Head of caudate nucleus (tissue), 42 donors: ENCODE results near the gene LRRC3.
A peak's percentile ranks its signal among the peaks of the same experiment; 100 is the strongest.
"Not testable (repeated sequence)": the region's sequence is repeated elsewhere in the genome, so short reads cannot be mapped to it uniquely, and the experiment has no call there.

Experiments used
- DNase-seq, 42 donors: peaks; one replicate each; pipeline versions ENCODE4 v3.0.0 to v3.0.0-alpha.2; 2020 to 2021; ENCODE audit warnings: mixed read lengths in 7 of 42
- intact Hi-C: fragments of 100-400 bp; cut with DNase I; formaldehyde crosslinking; loops from one replicate; pipeline ENCODE4 v1.15.0; 2022

Gene LRRC3

DNA sequence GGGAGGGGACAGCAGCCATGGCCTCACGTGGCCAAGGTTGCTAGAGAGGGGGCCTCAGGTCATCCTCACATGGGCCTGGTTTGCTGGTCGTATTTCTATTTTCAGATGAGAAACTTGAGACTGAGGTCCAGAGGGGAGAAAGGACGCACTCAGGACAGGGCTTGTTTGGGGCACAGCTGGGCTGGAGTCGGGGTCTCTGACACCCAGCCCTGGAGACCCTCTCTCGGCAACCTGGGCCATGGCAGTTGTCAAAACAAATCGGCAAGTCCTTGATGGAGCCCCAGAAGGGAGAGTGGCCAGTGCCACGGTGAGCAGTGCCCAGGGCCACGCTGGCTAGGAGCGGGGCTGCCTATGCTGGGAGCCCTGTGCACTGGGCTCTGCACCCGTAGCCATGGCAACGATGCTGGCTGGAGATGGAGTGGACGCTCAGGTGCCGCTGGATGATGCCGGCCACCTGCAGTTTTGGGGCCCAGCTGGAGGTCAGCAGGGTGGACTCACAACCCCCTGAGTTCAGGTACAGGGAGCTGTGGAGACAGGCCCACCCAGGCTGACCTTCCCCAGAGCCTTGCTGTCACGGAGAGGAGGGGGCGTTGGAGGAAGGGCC is 11.1 kb downstream of the LRRC3 start:
- peak in 1 of 42 donors; percentile 4 for DNase-seq
- intact Hi-C loops, result no loop called here

DNA sequence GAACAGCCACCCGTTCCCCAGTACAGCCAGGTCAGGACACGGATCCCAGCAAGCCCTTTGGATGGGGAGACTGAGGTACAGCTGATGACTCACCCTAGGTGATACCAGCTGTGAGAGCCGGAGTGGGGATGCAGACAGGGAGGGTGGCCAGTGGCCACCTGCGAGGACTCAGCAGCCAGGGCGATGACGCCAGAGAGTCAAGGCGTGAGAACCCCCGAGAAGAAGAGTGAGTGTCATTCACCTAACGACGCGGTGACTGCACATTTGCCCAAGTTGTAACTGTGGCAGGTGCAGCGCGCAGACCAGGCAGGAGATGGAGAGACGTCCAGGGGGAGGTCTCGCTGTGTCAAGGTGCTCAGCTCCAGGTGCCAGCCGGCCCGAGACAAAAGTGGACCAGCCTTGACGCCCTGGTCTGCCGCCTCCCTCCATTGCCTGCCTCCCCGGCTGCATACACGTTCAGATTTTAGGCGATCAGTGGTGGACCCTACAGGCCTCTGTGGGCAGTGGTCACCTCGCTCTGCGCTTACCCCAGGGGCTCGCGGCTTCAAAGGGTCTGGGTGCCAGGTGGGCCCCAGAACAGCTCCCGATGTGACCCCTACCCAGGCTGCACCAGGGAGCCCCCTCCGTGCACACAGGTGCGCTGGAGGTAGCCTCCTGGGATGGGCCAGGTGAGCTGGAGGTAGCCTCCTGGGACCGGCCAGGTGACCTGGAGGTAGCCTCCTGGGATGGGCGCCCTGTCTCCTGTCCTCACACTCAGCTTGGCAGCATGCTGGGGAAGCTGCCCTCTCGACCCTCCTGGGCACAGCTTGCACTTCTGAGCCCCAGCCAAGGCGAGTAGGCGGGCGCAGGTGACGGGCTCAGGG is 11.9 kb downstream of the LRRC3 start:
- intact Hi-C loops, result no loop called here
- peak in 1 of 42 donors; percentile 2 for DNase-seq

DNA sequence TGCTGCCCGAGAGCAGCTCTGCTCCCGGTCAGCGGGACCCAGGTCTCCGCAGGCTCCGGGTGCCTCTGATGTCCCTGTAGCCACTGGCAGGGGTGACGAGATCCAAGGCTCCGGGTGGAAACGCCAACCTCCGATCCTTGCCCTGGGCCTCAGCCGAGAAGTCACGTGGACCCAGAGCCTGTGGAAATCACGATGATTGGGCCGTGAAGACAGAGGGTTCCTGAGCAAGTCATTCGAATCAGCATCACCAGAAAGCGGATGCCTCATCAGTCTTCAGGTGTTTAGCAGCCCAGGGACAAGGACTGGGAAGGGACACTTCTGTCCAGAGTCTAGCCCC is 12.5 kb downstream of the LRRC3 start:
- intact Hi-C loops, result no loop called here
- DNase-seq, result peak in 1 of 42 donors; percentile 1

DNA sequence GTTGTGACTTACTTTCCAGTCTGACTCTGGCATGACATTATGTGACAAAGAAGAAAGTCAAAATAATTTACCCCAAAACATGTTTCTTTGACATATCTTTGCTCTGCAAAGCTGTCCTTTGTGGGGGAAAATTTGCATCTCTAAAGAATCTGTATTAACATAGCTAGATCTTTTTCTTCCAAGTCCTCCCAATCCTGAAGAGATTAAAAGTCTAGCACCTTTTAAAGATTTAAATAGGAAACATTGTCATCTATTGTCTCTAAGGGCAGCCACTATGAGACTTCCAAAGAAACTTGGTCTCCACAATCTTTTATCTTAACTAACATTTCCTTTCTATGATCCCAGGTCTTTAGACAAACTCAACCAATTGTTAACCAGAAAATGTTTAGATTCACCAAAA is 16.0 kb downstream of the LRRC3 start:
- DNase-seq, result no peak
- intact Hi-C loops, result no loop called here

DNA sequence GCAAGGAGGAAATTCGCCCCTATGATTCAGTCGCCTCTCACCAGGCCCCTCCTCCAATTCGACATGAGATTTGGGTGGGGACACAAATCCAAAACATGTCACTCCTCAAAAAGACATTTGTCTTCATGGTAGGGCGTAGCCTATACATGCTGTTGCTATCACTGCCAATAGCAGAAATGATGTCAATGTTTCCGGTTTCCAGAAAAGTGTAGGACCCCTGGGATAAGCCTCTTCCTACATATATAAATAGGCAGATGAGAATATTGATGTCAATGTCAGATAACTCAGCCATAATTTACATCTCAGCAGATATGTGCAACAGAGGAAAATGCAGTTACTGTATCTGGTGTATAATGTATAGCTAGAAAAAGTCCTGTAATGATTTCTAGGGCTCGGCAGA is 16.7 kb downstream of the LRRC3 start:
- no peak for DNase-seq
- intact Hi-C loops, result no loop called here

DNA sequence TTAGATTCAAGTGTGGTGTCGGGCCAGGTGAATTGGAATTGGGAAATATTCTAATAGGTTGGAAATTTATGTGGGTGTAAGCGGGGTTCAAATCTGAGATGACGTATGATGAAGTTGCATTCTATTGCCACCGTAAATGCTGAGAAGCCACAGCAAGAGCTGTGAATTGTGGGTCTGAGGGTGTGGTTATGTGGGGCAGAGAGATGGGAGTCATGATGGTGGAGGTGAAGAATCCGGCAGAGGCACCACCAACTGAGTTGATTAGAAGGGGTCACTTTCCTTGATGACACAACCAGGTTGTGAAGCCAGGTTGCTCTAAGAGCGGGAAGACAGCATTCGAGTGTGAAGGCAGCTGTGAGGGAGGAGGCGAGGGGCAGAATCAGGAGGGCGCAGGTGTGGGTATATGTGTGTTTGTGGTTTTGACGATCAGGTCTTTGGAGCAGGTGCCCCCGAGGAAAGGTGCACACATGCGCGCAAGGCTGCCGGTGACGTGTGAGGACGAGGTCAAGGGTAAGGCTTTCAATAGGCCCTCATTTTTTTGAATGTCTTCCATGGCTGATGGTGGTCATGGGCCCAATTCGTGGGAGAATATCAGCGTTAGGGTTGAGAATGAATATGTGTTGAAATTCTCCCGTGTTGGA is 18.7 kb downstream of the LRRC3 start:
- intact Hi-C loops, result no loop called here
- no peak for DNase-seq

DNA sequence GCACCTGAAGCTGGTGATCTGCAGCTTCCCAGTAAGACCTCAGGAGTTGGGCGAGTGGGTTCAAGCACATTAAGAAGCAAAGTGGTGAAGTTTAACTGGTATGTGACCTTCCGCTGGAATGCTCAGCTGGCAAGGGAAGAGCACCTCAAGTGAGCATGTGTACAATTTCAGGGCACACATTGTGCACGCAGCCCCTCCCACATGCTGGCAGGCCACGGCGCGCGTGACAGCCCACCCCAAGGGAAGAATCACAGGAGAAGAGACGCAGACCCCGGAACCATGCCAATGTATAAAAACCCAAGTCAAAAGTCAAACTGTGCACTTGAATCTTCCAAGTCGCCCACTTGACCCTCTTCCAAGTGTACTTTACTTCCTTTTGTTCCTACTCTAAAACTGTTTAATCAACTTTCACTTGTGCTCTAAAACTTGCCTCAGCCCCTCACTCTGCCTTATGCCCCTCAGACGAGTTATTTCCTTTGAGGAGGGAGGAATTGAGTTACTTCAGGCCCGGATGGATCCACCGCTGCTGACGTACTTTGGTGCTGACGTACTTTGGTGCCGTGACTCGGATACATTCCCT is 20.0 kb downstream of the LRRC3 start:
- intact Hi-C loops, result no loop called here

DNA sequence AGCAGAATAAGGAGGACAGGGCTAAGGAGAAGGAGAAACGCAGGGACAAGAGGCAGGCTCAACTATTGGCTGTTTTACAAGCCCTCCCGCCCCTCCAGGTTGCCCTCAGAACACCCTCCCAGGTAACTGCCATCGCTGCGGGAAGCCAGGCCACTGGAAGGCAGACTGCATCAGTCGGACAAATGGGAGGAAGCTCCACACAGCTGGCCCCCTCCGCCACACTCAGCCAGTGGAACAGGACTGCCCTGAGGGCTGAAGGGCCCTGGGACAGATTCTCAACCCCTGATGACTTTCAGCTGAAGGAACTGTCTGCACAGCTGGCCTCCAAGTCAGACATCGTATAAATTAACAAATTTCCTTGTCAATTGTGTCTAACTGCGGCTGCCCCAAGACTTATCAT is 21.8 kb downstream of the LRRC3 start:
- intact Hi-C loops, result no loop called here
- DNase-seq, result no peak

More for the DNA sequence above, 20.0 kb downstream of the LRRC3 start:
- DNase-seq, result peak in 1 of 42 donors; percentile 0

DNA sequence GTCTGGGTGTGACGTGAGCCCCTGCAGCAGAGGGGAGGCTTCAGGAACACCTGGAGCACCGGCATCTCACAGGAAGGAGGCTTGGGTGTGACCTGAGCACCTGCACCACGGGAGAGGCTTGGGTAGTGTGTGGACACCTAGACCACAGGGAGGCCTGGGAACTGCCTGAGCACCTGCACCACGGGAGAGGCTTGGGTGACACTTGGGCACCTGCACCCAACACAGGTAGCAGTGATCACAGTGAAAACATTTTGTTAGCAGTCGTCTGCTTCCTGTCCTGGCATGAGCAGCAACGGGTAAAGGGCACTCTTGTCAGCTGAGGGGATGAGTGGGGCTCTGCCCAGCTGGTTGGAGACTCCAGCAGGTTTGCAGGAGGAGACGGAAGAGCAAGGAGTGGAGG is 22.4 kb downstream of the LRRC3 start:
- DNase-seq, result peak in 1 of 42 donors; percentile 11
- intact Hi-C loops, result no loop called here

DNA sequence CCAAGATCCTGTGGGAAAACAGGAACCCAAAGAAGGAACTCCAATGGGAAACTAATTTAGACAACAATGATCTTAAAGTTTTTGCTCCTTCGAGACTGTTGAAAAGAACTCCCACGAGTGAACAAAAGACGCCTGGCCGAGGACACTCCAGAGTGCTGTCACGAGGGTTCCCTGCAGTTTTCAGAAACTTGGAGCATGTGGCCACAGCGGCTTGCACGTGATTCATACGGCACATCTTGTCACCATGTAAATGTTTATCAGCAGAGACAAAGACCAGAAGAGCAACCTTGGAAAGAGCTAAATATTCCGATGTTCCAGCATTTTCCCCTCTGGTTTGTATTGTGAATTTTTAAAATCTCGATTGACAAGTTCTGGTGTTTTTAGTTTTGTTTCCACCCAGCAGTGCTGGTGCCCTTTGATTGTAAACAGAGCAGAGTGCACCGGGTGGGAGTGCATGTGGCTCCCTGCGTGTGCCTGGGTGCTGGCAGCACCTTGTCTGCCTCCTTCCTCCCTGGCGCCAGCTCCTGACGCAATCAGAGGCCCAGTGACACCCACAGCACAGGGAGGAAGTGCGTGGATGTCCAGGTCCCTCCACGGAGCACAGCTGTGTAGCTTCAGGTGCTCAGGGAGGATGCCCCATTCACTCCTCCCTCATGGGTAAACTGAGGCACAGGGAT is 23.0 kb downstream of the LRRC3 start:
- intact Hi-C loops, result no loop called here
- peak in 1 of 42 donors; percentile 18 for DNase-seq

DNA sequence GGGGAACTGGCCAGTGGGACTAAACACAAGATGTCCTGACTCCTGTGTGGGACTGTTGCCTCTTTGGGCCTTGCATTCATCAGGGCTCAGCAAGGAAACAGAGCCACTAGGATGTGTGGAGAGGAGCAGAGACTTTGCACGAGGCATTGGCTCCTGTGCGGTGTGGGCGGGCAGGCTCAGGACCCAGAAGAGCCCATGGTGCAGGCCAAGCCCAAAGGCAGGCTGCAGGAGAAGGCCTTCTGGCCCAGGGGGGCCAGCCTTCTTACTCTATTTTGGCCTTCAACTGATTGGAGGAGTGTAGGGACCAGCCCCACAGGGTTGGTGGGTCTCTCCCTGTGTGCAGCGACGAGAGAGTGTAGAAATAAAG is 23.5 kb downstream of the LRRC3 start:
- intact Hi-C loops, result no loop called here

DNA sequence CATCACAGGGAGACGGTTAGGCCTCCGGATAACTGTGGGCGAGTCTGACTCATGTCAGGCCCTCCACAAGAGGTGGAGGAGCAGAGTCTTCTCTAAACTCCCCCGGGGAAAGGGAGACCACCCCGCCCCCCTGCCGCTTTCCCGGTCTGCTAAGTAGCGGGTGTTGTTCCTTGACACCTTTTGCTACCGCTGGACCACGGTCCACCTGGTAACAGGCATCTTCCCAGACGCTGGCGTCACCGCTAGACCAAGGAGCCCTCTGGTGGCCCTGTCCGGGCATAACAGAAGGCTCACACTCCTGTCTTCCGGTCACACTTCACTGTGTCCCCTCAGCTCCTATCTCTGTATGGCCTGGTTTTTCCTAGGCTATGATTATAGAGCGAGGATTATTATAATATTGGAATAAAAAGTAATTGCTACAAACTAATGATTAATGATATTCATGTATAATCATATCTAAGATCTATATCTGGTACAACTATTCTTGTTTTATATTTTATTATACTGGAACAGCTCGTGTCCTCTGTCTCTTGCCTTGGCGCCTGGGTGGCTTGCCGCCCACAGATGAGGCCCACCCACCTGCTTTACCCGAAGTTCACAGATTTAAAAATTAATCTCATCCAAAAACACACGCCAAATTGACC is 24.4 kb downstream of the LRRC3 start:
- intact Hi-C loops, result not testable (repeated sequence)
- DNase-seq, result peak in 32 of 42 donors; percentile 8 to 67 (median 40)

More for the DNA sequence above, 23.5 kb downstream of the LRRC3 start:
- DNase-seq, result no peak

DNA sequence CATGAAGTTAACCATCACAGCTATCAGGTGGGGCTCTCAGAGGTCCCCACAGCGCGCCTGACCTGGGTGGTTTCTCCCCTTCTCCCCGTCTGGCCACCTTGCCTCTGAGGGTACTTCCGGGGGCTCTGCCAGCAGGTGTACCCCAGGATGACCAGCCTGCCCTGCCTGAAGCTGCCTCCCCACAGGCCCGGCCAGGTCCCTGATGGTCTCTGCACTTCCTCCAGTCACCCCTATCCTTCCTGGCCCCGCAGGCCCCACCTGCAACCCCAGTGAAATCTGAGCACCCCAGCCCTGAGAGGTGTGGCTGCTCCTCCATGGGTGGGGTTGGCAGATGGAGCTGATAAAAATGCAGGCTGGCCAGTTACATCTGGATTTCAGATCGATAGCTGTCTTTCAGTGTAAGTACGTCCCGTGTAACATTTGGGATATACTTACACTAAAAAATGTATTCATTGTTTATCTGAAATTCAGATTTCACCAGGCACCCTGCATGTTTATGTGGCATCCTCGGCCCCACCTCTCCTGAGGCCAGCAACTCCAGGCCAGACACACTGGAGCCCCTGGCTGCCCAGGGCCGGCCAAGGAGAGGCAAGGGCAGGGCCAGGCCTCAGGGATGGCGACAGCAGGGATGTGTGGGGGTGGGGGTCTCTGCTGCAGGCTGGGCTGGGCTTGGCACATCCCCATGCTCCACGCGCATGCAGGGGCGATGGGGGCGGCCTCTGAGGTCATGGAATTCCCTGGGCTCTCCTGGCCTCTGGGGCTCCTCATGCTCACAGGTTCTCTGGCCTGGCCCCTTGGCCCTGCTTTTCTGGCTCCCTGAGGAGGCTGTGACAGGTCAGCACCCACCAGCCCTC is 25.1 kb downstream of the LRRC3 start:
- DNase-seq, result peak in 1 of 42 donors; percentile 12
- intact Hi-C loops, result no loop called here

DNA sequence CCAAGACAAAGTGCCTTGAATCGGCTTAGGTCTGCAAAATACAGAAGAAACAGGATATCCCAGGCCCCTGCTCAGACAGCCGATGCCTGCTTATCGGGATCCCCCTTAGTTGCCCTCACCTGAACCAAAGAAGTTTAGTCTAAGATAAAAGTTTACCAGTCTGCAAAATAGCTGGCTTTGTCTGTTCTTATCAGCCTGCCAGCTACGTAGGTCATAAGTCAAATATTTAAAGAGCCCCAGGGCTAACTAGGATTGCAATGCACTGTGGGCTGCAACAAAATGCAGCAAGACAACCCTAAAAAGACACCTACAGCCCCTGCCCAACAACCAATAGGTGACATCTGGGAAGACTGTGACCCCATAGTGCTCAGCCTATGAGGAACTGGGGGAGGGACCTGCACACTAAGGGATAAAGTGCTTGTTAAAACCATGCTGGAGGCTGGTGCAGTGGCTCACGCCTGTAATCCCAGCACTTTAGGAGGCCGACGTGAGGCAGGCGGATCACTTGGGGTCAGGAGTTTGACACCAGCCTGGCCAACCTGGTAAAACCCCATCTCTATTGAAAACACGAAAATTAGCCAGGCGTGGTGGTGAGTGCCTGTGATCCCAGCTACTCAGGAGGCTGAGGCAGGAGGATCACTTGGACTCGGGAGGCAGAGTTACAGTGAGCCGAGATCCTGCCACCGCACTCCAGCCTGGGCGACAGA is 27.4 kb downstream of the LRRC3 start:
- no peak for DNase-seq
- intact Hi-C loops, result no loop called here

DNA sequence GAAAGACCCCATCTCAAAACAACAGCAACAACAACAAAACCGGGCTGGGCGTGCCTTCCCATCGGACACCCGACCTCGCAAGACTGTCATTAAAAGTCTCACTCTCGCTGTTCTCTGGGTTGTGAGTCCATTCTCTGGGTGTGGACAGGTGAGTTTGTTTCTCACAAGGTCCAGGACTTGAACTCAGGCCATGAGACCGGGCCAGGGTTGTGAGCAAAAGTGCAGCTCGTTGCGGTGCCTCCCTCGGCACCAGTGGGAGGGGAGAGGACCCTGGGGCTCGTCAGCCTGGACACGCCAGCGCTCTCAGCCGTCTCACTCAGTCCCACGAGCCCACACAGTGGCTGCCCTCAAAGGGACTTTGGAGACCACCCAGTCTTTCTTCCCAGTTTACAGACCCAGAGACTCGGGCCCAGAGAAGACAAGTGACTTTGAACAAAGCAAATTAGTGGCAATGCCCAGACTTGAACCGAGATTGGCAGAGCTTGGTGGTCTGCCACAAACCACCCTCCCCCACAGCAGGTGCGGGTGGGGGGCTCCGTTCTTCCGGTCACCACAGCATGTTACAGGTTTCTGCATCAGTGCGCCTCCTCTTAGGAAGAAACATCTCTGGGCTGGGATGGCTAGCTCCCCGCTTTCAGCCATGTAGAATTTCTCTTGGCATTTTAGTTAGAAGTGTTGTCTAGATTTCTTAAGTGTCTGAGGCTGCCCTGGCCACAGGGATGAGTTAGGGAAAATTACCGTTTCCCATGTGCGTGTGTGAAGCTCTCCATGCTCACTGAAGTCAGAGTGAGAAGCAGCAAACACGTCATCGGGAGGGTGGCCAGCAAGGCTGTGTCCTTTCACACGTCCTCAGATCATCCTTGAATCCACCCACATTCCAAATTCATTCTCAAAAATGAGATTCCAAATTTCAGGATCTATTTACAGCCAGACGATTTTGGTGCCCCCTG is 28.3 kb downstream of the LRRC3 start:
- no peak for DNase-seq
- intact Hi-C loops, result no loop called here

DNA sequence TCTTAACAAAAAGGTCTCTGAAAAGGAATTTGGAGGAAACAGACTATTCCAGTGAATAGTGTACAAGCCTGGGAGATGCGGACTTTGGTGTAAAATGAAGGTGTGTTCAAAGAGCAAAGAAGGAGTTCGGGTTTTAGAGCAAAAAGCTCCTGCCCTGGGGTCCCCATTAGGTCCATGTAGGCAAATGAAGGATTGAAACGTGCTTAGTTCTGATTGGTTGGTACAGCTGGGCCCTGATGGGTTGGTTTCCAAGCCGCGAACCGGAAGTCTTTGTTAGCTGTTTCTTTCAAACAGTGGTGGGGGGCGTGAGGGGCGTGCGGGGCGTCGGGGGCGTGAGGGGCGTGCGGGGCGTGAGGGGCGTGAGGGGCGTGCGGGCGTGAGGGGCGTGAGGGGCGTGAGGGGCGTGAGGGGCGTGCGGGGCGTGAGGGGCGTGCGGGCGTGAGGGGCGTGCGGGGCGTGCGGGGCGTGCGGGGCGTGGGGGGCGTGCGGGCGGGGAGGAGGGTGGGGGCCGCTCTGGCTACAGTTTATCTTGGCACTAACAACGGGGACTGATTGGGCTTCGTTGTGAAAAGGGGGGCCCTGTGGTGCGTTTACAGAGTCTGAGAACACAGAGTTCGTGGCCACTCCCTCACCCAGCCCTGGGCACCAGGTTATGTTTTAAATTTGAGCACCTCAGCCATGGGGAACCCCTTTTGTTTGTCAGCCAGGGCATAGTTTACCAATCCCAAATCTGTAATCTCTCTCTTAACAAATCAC is 29.4 kb downstream of the LRRC3 start:
- intact Hi-C loops, result no loop called here
- no peak for DNase-seq
